ENCODE measurements around the gene PLEKHG3. TPM values are rescaled to one million over a fixed set of nuclear protein-coding genes. Genes with fewer than 3 reads are reported as not detected.
"Not testable (repeated sequence)": the region's sequence is repeated elsewhere in the genome, so short reads cannot be mapped to it uniquely, and the experiment has no call there.

Gene PLEKHG3
- total RNA-seq, 1 donor from 2014 or later, result 10.1 TPM

GRCh38 chr14:64685371-64686281, 18.6 kb upstream of the PLEKHG3 start:
- no peak for DNase-seq
- H3K36me3 Mint-ChIP-seq (ENCODE audit: unreplicated experiment), result no peaks in the 10 kb centered on the region
- no peak overlapping the region for H3K27ac Mint-ChIP-seq (ENCODE audit: unreplicated experiment)
- H3K27me3 Mint-ChIP-seq (ENCODE audit: unreplicated experiment), result peaks cover 11% of the 10 kb centered on the region
- no peak for TF ChIP-seq CTCF (IDR thresholded peaks at IDR 0.05; ENCODE audit: partially characterized antibody, unreplicated experiment)
- peaks cover 3% of the 10 kb centered on the region for H3K4me1 Mint-ChIP-seq (ENCODE audit: low read depth, unreplicated experiment)
- H3K9me3 Mint-ChIP-seq (ENCODE audit: unreplicated experiment), result no peaks in the 10 kb centered on the region
- no peak overlapping the region for H3K4me3 Mint-ChIP-seq (ENCODE audit: unreplicated experiment)

DNA sequence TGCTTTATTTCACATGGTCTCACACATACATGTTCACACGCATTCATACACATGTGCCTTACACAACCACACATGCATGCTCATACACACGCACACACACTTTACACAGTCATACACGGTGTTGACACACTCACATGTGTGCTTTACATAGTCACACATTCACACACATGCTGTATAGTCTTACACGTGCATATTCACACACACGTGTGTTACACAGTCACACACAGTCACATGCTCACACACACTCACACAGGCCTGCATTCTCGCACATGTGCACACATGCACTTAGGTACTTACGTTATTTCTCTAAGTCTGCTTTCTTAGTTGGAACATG, 18.0 kb upstream of the PLEKHG3 start:
- Mint-ChIP-seq H3K27ac (ENCODE audit: unreplicated experiment) (no peak overlapping the region), H3K4me3 (ENCODE audit: unreplicated experiment) (no peak overlapping the region), H3K9me3 (ENCODE audit: unreplicated experiment) (no peaks in the 10 kb centered on the region), H3K36me3 (ENCODE audit: unreplicated experiment) (no peaks in the 10 kb centered on the region), H3K4me1 (ENCODE audit: low read depth, unreplicated experiment) (peaks cover 3% of the 10 kb centered on the region), H3K27me3 (ENCODE audit: unreplicated experiment) (peaks cover 11% of the 10 kb centered on the region)
- DNase-seq, result no peak
- TF ChIP-seq CTCF (IDR thresholded peaks at IDR 0.05; ENCODE audit: partially characterized antibody, unreplicated experiment), result no peak

DNA sequence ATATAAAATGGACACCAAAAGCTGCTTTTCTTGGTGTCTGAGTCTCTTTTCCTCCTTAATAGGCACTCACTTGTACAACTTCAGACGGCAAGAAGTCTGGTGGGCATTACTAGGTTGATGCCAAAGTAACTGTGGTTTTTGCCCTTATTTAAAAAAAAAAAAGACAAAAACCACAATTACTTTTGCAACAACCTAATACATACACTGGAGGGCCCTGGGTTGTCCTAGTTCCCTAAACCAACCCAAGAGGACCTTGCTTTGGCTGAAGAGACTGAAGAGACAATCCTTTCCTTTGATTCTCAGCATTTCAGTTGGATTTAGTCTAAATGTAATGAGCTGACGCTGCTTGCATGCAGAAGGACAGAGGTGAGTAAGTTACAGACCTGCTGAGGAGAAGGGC, 16.2 kb upstream of the PLEKHG3 start:
- TF ChIP-seq CTCF (IDR thresholded peaks at IDR 0.05; ENCODE audit: partially characterized antibody, unreplicated experiment), result no peak
- Mint-ChIP-seq H3K9me3 (ENCODE audit: unreplicated experiment) (no peaks in the 10 kb centered on the region), H3K4me1 (ENCODE audit: low read depth, unreplicated experiment) (peaks cover 3% of the 10 kb centered on the region), H3K27me3 (ENCODE audit: unreplicated experiment) (peaks cover 9% of the 10 kb centered on the region), H3K27ac (ENCODE audit: unreplicated experiment) (no peak overlapping the region), H3K4me3 (ENCODE audit: unreplicated experiment) (no peak overlapping the region), H3K36me3 (ENCODE audit: unreplicated experiment) (no peaks in the 10 kb centered on the region)
- no peak for DNase-seq

GRCh38 chr14:64688811-64689281, 15.4 kb upstream of the PLEKHG3 start:
- Mint-ChIP-seq H3K27me3 (ENCODE audit: unreplicated experiment) (peaks cover 9% of the 10 kb centered on the region), H3K9me3 (ENCODE audit: unreplicated experiment) (no peaks in the 10 kb centered on the region), H3K36me3 (ENCODE audit: unreplicated experiment) (no peaks in the 10 kb centered on the region), H3K4me1 (ENCODE audit: low read depth, unreplicated experiment) (peaks cover 3% of the 10 kb centered on the region), H3K4me3 (ENCODE audit: unreplicated experiment) (no peak overlapping the region), H3K27ac (ENCODE audit: unreplicated experiment) (no peak overlapping the region)
- no peak for DNase-seq
- TF ChIP-seq CTCF (IDR thresholded peaks at IDR 0.05; ENCODE audit: partially characterized antibody, unreplicated experiment), result no peak

GRCh38 chr14:64689289-64689688, 14.9 kb upstream of the PLEKHG3 start:
- H3K36me3 Mint-ChIP-seq (ENCODE audit: unreplicated experiment), result no peaks in the 10 kb centered on the region
- H3K27me3 Mint-ChIP-seq (ENCODE audit: unreplicated experiment), result peaks cover 9% of the 10 kb centered on the region
- no peak overlapping the region for H3K4me3 Mint-ChIP-seq (ENCODE audit: unreplicated experiment)
- no peak for DNase-seq
- no peak overlapping the region for H3K27ac Mint-ChIP-seq (ENCODE audit: unreplicated experiment)
- H3K4me1 Mint-ChIP-seq (ENCODE audit: low read depth, unreplicated experiment), result peaks cover 3% of the 10 kb centered on the region
- H3K9me3 Mint-ChIP-seq (ENCODE audit: unreplicated experiment), result no peaks in the 10 kb centered on the region
- no peak for TF ChIP-seq CTCF (IDR thresholded peaks at IDR 0.05; ENCODE audit: partially characterized antibody, unreplicated experiment)

DNA sequence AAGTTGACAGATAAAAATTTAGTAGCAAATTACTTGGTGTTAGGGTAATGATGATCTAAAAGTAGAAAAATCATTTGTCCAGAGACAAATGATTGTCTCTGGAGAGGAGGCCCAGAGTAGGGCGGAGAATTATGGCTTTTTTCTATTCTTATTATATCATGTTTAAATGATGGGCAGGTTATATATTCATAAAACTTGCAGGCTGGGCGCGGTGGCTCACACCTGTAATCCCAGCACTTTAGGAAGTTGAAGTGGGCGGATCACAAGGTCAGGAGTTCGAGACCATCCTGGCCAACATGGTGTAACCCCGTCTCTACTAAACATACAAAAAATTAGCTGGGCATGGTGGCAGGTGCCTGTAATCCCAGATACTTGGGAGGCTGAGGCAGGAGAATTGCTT, 13.6 kb upstream of the PLEKHG3 start:
- not testable (repeated sequence) for H3K36me3 Mint-ChIP-seq (ENCODE audit: unreplicated experiment); H3K4me3 Mint-ChIP-seq (ENCODE audit: unreplicated experiment); H3K27me3 Mint-ChIP-seq (ENCODE audit: unreplicated experiment); H3K4me1 Mint-ChIP-seq (ENCODE audit: low read depth, unreplicated experiment); H3K27ac Mint-ChIP-seq (ENCODE audit: unreplicated experiment); H3K9me3 Mint-ChIP-seq (ENCODE audit: unreplicated experiment); DNase-seq
